HG03342 (cell line): Measurements from ENCODE around the gene AVPR1B.

Source experiments
- ATAC-seq: cut with Tn5 transposase; IDR thresholded peaks from one replicate; pipeline ENCODE4 v1.9.1; 2021; ENCODE audit warnings: mild to moderate bottlenecking, moderate library complexity; ENCODE audit not compliant: unreplicated experiment

Gene AVPR1B

DNA sequence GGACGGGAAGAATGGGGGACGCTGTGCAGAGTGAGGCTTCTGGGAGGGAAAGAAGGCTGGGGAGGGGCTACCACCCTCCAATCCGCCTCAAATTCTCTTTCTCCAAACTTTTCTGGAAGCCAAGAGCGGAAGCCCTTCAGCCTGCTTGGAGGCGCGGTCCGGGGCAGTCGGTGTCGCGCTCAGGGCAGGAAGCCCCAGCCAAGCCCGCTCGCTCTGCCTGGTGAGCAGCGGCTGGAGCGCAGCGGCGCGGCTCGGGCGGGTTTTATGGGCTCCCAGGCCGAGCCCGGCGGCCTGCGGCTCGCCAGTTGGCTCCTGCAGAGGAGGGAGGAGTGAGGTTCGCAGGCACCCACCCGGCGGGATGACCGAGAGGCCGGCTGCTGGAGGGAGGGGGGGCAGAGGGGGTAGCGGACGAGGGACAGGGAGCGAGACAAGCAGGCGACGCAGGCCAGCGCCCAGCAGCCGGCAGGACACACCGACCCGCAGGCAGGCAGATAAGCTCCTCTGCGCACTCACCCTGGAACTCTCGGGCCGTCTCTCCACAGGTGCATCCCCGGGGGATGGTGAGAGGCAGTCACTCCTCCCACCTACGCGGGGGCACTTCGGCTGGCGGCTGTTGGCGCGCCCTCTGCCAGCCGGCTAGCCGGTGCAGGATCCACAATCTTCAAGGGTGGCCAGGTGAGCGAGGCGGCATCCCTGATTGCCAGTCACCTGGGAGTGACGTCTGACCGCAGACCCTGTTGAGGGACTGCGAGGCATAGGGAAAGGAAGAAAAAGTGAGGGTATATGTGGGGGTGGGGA, at the start of gene AVPR1B:
TSS of gene AVPR1B (minus strand) at position 238 of the 798 bp plus-strand sequence. CDS start 498 bp downstream, outside the sequence.
- no peak for ATAC-seq

DNA sequence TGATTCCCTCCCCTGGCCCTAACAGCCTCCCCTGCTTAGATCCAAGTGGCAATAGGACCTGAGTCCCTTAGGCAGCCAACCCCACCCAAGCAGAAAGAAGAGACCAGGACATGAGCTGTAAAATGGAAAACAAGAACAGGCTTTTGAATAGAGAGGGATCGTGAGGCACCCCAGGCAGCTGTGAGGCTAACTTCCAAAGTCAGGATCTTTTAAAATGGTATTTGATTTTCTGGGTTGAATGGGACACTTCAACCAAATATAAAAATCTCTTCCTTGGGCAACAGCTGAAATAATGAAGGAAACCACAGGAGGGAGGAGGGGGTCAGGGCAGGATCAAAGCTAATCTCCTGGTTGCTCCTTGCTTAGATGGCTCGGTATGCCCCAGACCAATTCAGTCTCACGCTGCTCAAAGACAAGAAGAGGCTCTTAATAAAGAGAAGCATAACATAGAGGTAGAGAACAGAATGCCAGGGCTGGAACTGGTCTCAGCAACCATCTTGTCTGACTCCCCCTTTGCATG, 28.6 kb upstream of the AVPR1B start:
- ATAC-seq = no peak

DNA sequence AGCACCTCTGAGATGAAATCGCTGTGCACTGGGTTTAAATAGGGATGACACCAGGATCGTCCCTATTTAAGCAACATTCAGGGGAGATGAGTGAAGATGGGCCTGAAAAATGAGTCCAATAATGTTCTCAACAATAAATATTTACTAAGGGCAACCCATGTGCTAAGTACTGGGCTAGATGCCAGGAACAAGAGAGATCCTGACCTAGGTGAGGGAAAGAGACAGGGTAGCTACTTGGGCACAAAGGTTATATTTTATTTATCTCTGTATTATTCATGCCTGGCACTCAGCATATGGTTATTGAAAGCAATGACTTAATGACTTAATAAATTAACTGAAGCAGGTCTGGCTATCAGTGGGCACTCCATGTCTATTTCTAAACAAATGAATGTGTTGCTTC, 27.4 kb upstream of the AVPR1B start:
- ATAC-seq = no peak

DNA sequence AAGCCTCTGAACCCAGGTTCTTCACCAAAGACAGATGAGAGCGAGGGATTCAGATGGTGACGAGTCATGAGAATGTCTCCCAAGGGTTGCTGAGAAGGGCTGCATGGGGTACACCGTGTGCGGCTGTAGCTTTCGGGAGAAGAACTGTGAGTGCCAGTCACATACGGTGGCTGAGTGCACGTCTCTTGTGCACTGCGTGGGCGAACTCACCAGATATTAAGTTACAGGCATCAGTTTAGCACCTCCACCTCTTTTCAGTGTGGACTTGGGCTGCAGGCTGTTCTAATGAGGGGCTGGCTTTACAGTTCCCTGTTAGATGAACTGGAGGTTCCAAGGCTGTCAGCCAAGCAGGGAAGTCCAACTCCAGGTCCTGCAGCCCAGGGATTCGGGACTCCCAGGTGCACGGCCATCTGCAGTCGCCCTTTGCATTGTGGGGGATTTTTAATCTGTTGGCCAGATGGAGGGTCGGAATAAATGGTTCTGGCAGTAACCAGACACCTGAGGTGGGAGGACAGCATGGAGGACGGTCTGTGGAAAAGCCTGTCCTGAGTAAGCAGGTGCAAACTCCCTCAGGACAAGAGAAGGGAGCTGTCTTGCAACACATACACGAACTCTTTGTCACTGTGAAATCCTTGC, 26.5 kb upstream of the AVPR1B start:
- ATAC-seq = no peak

GRCh38 chr1:206142770-206143169, 25.6 kb upstream of the AVPR1B start:
- no peak for ATAC-seq

DNA sequence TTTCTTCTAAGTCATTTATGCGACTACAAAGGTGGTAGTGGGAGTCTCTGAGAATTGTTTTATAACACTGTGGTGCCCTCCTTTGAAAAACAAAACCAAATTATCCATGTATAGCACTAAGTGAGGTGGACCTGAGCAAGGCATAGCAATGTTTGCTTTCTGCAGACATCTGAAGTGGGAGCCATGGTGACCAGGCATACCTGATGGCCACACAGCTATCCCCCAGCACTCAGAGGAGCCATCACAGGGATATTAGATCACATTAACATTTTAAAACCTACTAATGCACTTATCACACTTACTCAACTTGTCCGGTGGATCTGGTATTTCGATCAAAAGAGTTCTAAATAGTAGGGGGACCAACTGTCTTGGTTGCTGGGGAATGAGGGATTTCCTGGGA, 24.8 kb upstream of the AVPR1B start:
- no peak for ATAC-seq

DNA sequence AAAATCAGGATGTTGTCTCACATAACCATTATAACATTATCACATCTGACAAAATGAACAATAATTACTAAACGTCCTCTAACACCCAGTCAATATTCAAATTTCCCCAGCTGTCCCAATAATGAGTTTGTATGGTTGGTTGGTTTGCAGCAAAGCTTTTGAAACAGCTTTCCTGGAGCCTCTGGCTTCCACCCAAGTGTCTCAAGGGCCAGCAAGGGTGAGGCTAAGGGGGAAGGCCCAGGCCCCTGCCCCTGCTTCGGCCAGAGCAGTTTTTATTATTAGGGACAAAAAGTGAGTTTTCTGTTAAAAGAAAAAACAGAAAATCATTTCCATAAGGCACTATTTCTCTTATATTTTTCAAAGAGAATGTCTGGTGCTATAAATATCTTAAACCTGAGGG, 19.1 kb upstream of the AVPR1B start:
- ATAC-seq = no peak

- ATAC-seq = no peak
These were observed 18.1 kb upstream of the AVPR1B start for GRCh38 chr1:206135248-206135647.

GRCh38 chr1:206133751-206134415, 16.7 kb upstream of the AVPR1B start:
- no peak for ATAC-seq

DNA sequence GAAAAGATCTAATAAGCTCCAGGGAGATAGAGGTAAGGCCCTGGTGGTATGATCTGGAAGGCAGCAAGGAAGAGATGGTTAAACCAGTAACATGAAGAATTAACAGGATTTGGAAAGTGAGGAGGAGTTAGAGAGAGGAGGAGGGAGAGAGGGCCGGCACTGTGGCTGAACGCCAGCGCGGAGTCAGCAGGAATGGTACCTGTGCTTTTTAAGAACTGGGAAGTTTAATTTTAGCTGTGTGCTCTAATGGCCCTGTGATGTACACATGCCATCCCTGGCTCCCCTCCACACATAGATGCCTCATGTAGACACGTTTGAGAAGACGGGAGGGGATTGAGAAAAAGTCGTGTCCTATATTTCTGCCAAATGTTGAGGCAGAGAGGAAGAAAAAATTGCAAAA, 13.8 kb upstream of the AVPR1B start:
- ATAC-seq = no peak

DNA sequence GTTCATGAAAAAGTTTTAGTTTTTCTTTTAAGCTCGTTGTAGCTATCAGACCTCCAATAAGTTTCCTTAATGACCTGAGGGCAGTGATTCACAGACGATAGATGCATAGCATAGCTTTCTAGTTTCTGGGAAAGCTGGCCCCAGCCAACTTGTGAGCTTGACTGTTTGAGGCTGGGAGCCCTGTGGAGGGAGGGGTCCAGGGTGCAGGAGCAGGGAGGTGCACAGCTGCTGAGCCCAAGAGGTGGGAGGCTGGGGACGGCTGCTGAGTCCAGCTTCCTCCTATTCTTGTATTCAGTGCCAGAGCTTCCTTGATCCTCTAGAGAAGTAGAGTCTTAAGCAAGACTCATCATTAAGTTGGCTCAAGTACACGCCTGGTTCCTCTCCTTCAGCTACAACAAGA, 11.0 kb upstream of the AVPR1B start:
- no peak for ATAC-seq

DNA sequence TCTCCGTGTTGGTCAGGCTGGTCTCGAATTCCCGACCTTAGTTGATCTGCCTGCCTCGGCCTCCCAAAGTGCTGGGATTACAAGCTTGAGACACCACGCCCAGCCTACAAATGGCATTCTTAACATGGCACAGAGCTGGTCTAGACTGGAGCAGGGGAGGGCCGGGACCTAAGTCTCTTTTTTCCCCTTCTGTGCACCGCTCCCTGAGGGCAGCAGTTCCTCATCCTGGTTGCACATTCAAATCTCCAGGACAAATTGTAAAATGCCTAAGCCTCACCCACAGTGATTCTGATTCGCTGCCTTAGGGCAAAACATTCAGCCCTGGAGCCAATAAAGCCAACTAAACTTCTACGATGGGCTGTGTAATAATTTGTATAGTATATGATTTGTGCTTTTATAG, 10.1 kb upstream of the AVPR1B start:
- ATAC-seq = no peak

- ATAC-seq = no peak
These were observed 8.2 kb upstream of the AVPR1B start for GRCh38 chr1:206125346-206125745.

- ATAC-seq = no peak
These were observed 5.5 kb upstream of the AVPR1B start for GRCh38 chr1:206122686-206123085.

DNA sequence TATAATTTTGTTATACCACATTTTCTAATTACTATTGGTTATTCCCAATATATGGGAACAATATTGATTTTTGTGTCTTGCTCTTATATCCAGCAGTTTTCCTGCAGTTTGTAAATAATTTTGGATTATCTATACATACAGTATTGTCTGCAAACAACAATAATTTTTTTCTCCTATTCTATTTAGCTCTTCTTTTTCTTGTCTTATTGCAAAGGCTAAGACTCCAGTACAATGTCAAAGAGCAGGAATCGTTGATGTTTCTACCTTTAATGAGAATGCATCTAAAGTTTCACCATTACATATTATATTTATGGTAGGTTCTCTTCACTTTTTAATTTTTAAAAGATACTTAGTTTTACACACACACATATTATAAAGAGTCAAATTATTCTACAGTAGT, 4.1 kb upstream of the AVPR1B start:
- no peak for ATAC-seq

DNA sequence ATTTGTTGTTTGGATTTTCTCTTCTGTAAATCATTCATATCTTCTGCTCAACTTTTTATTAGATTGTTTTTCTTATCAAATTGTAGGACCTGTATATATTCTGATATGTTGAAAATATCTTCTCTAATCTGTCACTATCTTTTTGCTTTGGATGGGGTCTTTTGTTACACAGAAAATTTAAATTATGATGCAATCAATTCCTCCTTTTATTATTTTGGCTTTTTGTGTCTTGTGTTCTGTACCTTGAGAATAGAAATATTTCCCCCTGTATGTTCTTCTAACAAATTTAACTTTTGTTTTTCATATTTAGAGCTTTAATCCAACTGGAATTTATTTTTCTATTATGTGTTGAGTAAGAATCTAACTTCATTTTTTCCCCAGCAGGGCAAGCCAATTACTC, 3.2 kb upstream of the AVPR1B start:
- ATAC-seq = no peak

DNA sequence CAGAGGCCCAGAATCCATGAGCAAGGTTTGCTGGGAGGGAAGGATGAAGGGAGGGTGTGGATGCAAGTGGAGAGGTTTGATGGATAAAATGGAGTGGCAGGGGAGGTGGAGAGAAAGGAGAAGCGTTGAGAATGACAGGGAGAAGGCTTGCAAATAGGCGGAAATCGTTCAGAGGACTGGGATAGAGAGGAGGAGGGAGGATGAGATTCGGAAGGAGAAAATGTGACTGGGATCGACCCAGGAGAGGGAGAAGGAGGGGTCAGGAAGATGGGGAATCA, 376 bp downstream of the AVPR1B start:
- no peak for ATAC-seq

DNA sequence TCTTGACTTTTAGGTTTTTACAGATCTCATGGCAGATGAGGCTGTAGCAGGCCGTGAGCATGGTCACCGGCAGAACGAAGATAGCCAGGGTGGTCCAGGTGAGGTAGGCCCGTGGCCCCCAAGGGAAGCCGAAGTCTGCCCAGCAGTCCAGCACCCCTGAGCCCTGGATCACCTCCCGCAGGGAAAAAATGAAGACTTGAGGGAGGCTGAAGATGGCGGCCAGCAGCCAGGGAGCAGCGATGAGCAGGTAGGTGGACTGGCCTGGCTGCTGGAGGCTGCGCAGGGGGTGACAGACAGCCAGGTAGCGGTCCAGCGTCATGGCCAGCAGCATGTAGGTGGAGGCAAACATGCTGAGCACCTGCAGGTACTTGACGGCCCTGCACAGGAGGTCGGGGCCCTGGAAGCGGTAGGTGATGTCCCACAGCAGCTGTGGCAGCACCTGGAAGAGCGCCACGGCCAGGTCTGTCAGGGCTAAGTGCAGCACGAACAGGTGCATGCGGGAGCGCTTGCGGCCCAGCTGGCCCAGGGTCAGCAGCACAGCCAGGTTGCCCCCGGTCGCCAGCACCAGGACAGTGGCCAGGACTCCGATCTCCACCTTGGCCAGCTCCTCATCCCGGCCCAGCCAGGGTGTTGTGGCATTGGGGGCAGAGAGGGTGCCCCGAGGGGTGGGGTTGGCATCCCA, 856 bp downstream of the AVPR1B start:
- ATAC-seq = no peak

GRCh38 chr1:206115791-206116190, 1.4 kb downstream of the AVPR1B start:
- no peak for ATAC-seq

DNA sequence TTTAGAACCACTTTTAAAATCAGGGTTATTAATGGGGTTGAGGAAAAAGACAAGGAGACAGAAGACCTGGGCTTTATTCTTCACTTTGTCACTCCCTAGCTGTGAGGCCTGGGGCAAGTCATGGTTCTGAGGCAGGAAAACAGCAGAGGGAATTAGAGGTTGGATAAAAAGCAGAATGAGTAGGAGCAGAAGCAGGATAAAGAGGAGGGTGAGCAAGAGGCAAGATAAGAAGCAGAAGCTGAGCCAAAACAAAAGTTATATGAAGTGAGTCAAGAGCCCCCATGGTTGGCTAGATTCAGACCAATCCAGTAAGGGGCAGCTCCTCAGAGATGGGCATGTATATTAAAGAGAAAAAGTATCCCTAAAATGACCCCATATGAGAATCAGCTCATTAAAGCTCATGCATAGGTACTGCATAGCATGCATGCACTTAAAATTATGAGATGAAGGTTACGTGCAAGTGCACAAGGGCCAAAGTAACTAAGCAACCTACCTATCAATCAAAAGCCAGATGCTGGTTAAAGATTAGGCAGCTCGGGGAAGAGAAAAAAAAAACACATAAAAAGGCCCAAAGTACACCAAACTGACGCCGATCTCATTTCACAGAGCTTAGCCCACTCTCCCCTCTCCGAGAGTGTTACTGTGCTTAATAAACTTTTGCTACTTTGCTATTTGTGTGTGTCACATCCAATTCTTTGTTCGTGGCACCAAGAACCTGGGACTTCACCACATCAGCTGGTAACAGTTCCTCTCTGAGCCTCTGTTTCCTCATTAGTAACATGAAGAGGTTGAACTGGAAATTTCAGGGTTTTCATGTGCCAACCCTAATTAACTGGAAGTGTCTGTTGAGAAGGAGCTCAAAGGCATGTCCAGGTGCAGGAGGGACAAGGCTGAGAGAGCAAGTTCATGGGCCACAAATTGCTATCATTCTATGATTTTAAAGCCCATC, 2.2 kb downstream of the AVPR1B start:
- ATAC-seq = no peak
